ENCODE data around the gene C4A. TPM values are rescaled to one million over a fixed set of nuclear protein-coding genes. Genes with fewer than 3 reads are reported as not detected.
"Not testable (repeated sequence)": the region's sequence is repeated elsewhere in the genome, so short reads cannot be mapped to it uniquely, and the experiment has no call there.

The C4A gene
- total and polyA plus RNA-seq, 2 of the 4 experiments (the other 2 are of a cell fraction) = 0.90 to 3.8 TPM

DNA sequence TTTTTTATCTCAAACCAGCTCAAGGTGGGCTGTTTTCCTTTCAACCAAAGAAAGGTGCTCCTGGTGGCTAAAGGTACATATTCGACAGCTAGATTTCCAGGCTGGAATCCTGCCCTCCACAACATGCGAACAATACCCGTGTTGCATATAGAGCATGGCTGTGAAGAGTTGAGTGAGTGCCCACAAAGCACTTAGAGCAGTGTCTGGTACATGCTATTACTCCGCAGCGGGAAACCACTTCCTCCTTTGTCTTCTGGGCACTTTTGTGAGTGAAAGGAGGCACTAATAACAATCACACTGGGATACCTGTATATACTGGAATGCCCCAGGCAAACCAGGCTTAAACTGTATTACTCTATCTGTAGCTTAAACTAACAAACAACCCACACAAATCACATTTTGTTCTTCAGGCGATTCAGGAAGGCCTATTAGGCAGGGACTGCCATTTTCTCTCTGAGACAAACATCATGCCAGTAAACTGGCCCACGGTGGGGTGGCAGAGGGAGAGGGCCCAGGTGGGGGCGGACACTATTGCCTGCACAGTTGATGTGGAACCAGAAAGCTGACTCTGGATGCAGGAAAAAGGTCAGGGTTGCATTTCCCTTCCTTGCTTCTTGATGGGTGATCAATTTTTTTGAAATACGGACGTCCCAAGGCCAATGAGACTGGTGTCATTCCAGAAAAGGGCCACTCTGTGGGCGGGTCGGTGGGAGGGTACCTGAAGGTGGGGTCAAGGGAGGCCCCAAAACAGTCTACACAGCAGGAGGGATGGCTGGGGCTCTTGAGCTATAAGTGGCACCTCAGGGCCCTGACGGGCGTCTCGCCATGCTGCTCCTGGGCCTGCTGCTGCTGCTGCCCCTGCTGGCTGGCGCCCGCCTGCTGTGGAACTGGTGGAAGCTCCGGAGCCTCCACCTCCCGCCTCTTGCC, 56.0 kb downstream of the C4A start, which contains the start of gene CYP21A2:
TSS of gene CYP21A2 (plus strand) at position 818 of the 927 bp plus-strand sequence. CDS start at position 826, 8 bp downstream.
- CTCF ChIA-PET; H3K79me1 ChIP-seq (ENCODE audit: low read depth in 1 of 2, low read length in 2 of 2); H2BK20ac ChIP-seq (ENCODE audit: low read depth, low read length); H3K27ac ChIP-seq (ENCODE audit: insufficient read depth, low read length); H2AK9ac ChIP-seq (replicated peaks; ENCODE audit: low read depth, low read length, poor library complexity); H2BK5ac ChIP-seq (ENCODE audit: low read depth, low read length, poor library complexity, severe bottlenecking); DNase-seq; H4K91ac ChIP-seq (ENCODE audit: insufficient read depth, low read depth, low read length); intact Hi-C loops (cut with micrococcal nuclease); H3K9me1 ChIP-seq (ENCODE audit: insufficient read depth, low read length); dilution Hi-C loops (cut with HindIII; ENCODE audit: low sequenced_read_pairs, unreplicated experiment); H3K23ac ChIP-seq (ENCODE audit: low read depth, low read length); H3K36me3 ChIP-seq (ENCODE audit: control insufficient read depth, insufficient read depth, low read length); H3K18ac ChIP-seq (ENCODE audit: low read depth, low read length); H2AFZ ChIP-seq (replicated peaks; ENCODE audit: low read length, poor library complexity); H2BK15ac ChIP-seq (ENCODE audit: low read depth, low read length); ATAC-seq (ENCODE audit: low read depth); H4K20me1 ChIP-seq (ENCODE audit: insufficient read depth, low read length); H3K4me2 ChIP-seq (ENCODE audit: low read depth, low read length); H2AK5ac ChIP-seq (ENCODE audit: low read depth, low read length); H4K5ac ChIP-seq (ENCODE audit: low read depth, low read length); H3K4me3 ChIP-seq (ENCODE audit: insufficient read depth, low read depth, low read length); H3K4me1 ChIP-seq (ENCODE audit: control insufficient read depth, insufficient read depth, low read length); H3K56ac ChIP-seq (ENCODE audit: extremely low read depth, insufficient read depth, low read length); H3K9me3 ChIP-seq (ENCODE audit: control insufficient read depth, insufficient read depth, low read length); in situ Hi-C loops (cut with MboI; ENCODE audit: low sequenced_read_pairs); H3K27me3 ChIP-seq (ENCODE audit: control insufficient read depth, insufficient read depth, low read length); H4K8ac ChIP-seq (ENCODE audit: low read depth in 2 of 2, low read length in 2 of 2); H3K9ac ChIP-seq (ENCODE audit: low read depth, low read length); H3K4ac ChIP-seq (ENCODE audit: low read depth, low read length); H3K14ac ChIP-seq (replicated peaks; ENCODE audit: low read depth, low read length); H2BK120ac ChIP-seq (ENCODE audit: low read depth, low read length); BruUV-seq (replicated peaks); POLR2A ChIA-PET (ENCODE audit: unreplicated experiment): not testable (repeated sequence)
- WGBS, 2 experiments (ENCODE audit: extremely low coverage in 2 of 2, insufficient read length in 1 of 2) = no CpG with 5 or more reads among the region's 19 CpGs

DNA sequence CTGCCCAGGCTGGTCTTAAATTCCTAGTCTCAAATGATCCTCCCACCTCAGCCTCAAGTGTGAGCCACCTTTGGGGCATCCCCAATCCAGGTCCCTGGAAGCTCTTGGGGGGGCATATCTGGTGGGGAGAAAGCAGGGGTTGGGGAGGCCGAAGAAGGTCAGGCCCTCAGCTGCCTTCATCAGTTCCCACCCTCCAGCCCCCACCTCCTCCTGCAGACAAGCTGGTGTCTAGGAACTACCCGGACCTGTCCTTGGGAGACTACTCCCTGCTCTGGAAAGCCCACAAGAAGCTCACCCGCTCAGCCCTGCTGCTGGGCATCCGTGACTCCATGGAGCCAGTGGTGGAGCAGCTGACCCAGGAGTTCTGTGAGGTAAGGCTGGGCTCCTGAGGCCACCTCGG, 57.0 kb downstream of the C4A start:
- POLR2A ChIA-PET (ENCODE audit: unreplicated experiment); H2BK15ac ChIP-seq (ENCODE audit: low read depth, low read length); H2BK120ac ChIP-seq (ENCODE audit: low read depth, low read length); in situ Hi-C loops (cut with MboI; ENCODE audit: low sequenced_read_pairs); H4K5ac ChIP-seq (ENCODE audit: low read depth, low read length); H3K18ac ChIP-seq (ENCODE audit: low read depth, low read length); H3K27ac ChIP-seq (ENCODE audit: insufficient read depth, low read length); H3K4ac ChIP-seq (ENCODE audit: low read depth, low read length); H3K4me2 ChIP-seq (ENCODE audit: low read depth, low read length); H2AK9ac ChIP-seq (replicated peaks; ENCODE audit: low read depth, low read length, poor library complexity); H3K9me3 ChIP-seq (ENCODE audit: control insufficient read depth, insufficient read depth, low read length); H2AFZ ChIP-seq (replicated peaks; ENCODE audit: low read length, poor library complexity); ATAC-seq (ENCODE audit: low read depth); DNase-seq; H3K9ac ChIP-seq (ENCODE audit: low read depth, low read length); H2BK20ac ChIP-seq (ENCODE audit: low read depth, low read length); dilution Hi-C loops (cut with HindIII; ENCODE audit: low sequenced_read_pairs, unreplicated experiment); H3K36me3 ChIP-seq (ENCODE audit: control insufficient read depth, insufficient read depth, low read length); H4K20me1 ChIP-seq (ENCODE audit: insufficient read depth, low read length); H3K56ac ChIP-seq (ENCODE audit: extremely low read depth, insufficient read depth, low read length); intact Hi-C loops (cut with micrococcal nuclease); H4K91ac ChIP-seq (ENCODE audit: insufficient read depth, low read depth, low read length); H4K8ac ChIP-seq (ENCODE audit: low read depth in 2 of 2, low read length in 2 of 2); H3K27me3 ChIP-seq (ENCODE audit: control insufficient read depth, insufficient read depth, low read length); H3K23ac ChIP-seq (ENCODE audit: low read depth, low read length); H3K4me3 ChIP-seq (ENCODE audit: insufficient read depth, low read depth, low read length); H3K14ac ChIP-seq (replicated peaks; ENCODE audit: low read depth, low read length); H3K9me1 ChIP-seq (ENCODE audit: insufficient read depth, low read length); H3K79me1 ChIP-seq (ENCODE audit: low read depth in 1 of 2, low read length in 2 of 2); H2BK5ac ChIP-seq (ENCODE audit: low read depth, low read length, poor library complexity, severe bottlenecking); BruUV-seq (replicated peaks); CTCF ChIA-PET; H3K4me1 ChIP-seq (ENCODE audit: control insufficient read depth, insufficient read depth, low read length); H2AK5ac ChIP-seq (ENCODE audit: low read depth, low read length): not testable (repeated sequence)
- no CpG with 5 or more reads among the region's 5 CpGs for WGBS, 2 experiments (ENCODE audit: extremely low coverage in 2 of 2, insufficient read length in 1 of 2)
